Stimulated activated naive CD4-positive, alpha-beta T cell treated with Interleukin-2 at 50 U/mL for 16 hours (primary cell): ENCODE results near the gene KIAA0930.
"Not testable (repeated sequence)": the region's sequence is repeated elsewhere in the genome, so short reads cannot be mapped to it uniquely, and the experiment has no call there.

Experiments used
- DNase-seq: peaks from one replicate; lab custom pipeline; 2025; lab: John Stamatoyannopoulos, UW

KIAA0930 gene

DNA sequence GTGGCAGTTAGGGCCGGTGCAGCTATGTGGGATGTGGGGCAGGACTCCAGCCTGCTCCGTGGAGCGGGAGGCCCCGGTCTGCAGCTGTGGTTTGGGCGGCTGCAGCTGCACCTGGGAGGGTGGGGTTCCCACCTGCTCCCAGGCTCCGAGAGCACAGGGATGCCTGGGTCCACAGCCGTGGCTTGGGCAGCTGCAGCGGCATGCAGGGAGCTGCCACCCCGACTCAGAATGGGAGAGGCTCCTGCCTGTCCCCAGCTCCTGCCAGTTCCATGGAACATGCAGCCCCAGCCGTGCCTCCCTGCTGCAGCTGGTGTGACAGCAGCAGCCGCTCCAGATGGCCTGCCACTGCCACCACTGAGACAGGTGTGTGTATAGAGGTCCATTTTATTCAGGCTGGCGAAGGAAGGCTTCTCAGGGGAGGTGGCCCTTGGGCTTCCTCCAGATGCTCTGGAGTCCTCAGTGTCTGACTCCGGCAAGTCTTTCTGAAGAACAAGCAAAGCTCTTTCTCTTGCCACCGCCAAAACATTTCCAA, 22.3 kb upstream of the KIAA0930 start:
- DNase-seq, result no peak

- no peak for DNase-seq
Observed at GRCh38 chr22:45262195-45262930, 21.7 kb upstream of the KIAA0930 start.

GRCh38 chr22:45261407-45262088, 20.9 kb upstream of the KIAA0930 start:
- no peak for DNase-seq

GRCh38 chr22:45260395-45260759, 19.7 kb upstream of the KIAA0930 start:
- DNase-seq, result not testable (repeated sequence)

GRCh38 chr22:45259754-45260394, 19.2 kb upstream of the KIAA0930 start:
- DNase-seq, result no peak

- not testable (repeated sequence) for DNase-seq
Observed at GRCh38 chr22:45257941-45258340, 17.2 kb upstream of the KIAA0930 start.

GRCh38 chr22:45254789-45255278, 14.1 kb upstream of the KIAA0930 start:
- DNase-seq, result peak; percentile 7

DNA sequence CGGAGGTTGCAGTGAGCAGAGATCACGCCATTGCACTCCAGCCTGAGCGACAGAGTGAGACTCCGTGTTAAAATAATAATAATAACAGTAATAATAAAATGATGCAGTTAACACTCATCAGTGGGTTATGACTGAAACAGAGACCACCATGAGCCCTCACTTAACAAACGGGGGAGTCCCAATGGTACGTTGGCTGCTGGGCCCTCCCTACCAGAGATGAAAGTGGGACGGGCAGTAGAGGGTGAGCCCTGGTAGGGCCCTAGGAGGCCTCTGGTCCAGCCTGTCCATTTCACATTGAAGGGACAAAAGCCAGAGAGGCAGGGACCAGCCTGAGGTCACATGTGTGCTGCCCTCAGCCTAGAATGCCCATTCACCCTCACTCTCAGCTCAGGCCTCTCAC, 13.7 kb upstream of the KIAA0930 start:
- peak; percentile 13 for DNase-seq

- no peak for DNase-seq
Observed at GRCh38 chr22:45253039-45253641, 12.4 kb upstream of the KIAA0930 start.

DNA sequence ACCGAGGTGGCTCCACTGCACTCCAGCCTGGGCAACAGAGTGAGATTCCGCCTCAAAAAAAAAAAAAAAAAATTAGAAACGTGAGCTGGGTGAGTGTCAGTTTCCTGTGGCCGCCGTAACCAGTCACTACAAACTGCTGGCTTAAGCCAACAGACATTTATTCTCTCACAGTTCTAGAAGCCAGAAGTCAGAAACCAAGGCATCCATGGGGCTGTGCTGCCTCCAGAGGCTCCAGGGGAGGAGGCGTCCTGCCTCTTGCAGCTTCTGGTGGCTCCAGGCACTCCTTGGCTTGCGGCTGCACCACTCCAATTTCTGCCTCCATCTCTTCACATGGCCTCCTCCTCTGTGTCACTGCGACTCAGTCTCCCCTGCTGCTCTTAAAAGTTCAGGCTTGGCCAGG, 11.1 kb upstream of the KIAA0930 start:
- DNase-seq, result no peak

DNA sequence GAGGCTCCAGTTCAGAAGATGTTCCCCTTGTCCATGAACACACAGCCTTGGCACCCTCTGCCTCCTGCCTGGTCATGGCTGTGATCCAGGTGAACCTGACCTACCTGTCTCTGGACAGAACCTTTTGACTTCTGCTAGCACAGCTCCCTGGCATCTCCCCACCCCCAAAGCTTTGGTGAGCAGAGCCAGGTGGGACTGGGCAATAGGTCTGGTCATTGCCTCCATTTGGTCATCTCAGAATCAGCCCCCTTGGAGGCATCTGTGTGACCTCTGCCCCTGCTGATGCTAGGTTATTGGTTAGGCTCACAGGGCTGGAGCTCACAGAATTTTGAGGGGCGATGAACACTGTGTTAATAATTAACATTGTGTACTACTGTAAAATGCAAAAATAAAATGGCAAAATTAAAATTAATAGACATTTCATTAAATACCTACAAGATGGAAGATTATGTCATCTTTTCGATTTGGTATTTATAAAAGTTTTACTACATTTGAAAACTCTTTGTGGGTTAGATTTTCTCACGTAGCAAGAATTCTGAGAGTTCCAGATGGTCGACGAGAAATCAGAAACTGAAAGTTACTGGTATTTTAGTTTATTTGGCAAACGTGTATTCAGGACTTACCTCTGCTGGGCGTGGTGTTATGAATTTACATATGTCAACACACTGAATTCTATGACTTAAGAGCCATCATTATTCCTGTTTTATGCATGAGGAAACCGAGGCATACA, 8.3 kb upstream of the KIAA0930 start:
- no peak for DNase-seq

- DNase-seq, result no peak
Observed at GRCh38 chr22:45246060-45246985, 5.6 kb upstream of the KIAA0930 start.

- DNase-seq, result no peak
Observed at GRCh38 chr22:45244916-45245315, 4.2 kb upstream of the KIAA0930 start.

- no peak for DNase-seq
Observed at GRCh38 chr22:45242778-45243191, 2.1 kb upstream of the KIAA0930 start.

DNA sequence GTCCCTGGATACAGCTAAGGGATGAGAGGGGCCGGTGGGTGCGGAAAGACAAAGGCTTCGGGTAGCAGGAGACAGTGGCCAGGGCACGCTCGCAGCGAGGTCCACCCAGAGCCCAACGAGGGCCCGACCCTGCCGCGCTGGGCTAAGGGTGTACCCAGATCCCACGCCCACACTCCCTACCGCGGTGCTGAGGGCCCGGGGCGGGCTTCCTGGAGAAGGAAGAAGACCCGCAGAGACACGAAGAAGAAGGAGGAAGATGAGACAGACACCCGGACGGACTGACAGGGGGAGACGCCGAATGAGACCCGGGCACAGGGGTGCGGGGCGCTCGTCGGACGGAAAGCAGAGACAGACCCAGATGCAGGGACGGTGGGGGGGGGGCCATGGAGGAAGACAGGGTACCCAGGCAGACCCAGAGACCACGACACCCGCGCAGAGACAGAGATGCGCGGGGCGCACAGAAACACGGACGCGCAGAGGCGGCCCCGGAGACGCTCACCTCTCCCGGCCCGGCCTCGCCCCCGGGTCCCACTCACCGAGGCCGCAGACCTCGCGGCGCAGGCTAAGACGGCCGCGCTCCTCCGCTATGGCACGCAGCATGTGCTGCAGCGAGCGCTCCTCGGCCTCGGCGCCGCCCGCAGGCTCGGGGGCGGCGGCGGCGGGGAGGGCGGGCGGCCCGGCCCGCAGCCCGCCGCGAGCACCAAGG, 437 bp downstream of the KIAA0930 start:
- peak; percentile 27 for DNase-seq

DNA sequence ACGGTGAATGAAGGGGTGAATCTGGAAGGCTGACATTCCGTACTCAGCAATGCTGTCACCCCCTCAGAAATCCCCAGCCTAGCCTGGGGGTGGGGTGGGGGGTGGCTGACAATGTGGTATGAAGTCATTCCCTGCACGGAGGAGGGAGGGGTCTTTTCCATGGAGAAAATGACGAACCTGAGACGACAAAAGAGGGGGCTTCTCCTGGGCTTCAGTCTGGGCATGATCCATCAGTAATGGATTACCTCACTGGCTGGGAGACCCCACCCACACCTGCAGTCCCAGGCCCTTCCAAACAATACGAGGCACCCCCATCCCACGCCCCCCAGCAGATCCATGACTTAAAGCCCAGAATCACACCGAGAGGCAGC, 1.0 kb downstream of the KIAA0930 start:
- DNase-seq, result no peak

DNA sequence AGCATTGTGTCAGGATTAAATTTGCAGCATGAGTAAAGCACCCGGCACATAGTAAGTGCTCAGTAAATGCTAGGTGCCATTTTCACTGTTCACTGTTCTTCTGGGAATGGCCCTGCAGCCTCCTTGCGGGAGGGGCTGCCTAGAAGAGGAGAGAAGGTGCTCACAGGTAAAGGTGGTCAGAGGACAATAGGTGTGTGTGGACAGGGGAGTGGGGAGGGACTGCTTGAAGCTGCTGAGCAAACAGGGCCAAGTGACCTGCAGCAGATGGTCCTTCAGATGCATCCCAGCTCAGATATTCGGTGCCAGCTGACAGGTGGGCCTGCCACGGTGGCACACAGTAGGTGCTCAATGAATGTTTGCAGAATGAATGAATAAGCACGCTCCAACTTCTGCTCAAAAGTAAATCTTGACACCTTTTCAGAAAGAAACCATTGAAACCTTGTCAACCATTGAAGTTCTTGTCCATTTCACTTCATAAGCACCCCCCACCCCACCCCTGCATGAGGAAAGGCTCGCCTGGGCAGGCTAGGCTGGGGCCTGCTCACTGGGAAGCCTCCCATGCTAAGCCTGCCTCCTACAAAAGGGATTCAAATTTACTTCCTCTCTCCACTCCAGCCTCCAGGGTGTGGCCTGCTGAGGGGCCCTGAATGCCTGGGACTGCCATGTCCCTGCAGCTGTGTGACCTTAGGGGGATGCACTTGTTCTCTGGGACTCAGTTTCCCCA, 1.6 kb downstream of the KIAA0930 start:
- DNase-seq, result no peak

GRCh38 chr22:45238076-45238956, 2.4 kb downstream of the KIAA0930 start:
- DNase-seq, result no peak
